IPS DF 6.9 (cell line): ENCODE data around the gene HNRNPH2.

ENCODE experiments used
- DNase-seq: peaks from one replicate; pipeline ENCODE4 v3.0.0-alpha.2; 2013; ENCODE audit warnings: low read depth, low spot score
- H3K27ac ChIP-seq: one replicate; pipeline ENCODE4 v1.5.1; 2013; ENCODE audit warnings: low read length, control low read depth
- H3K27me3 ChIP-seq: 2 replicates; pipeline ENCODE4 v1.6.1; 2013; ENCODE audit warnings: mild to moderate bottlenecking, low read length; ENCODE audit not compliant: control insufficient read depth, insufficient read depth
- H3K36me3 ChIP-seq: 2 replicates; pipeline ENCODE4 v1.6.1; 2013; ENCODE audit warnings: low read length; ENCODE audit not compliant: control insufficient read depth, insufficient read depth
- H3K4me1 ChIP-seq: 2 replicates; pipeline ENCODE4 v1.6.1; 2013; ENCODE audit warnings: low read length; ENCODE audit not compliant: control insufficient read depth, insufficient read depth
- H3K4me3 ChIP-seq: 2 replicates; pipeline ENCODE4 v1.5.1; 2013; ENCODE audit warnings: mild to moderate bottlenecking, low read length
- H3K9me3 ChIP-seq: 2 replicates; pipeline ENCODE4 v1.6.1; 2013; ENCODE audit warnings: low read length, inconsistent platforms; ENCODE audit not compliant: control insufficient read depth, insufficient read depth
- WGBS: extraction: QIAGEN DNeasy Blood & Tissue Kit; methylation state at CpG from one replicate; pipeline ENCODE4 v1.1.7; 2013; ENCODE audit warnings: mixed read lengths, missing lambda C conversion rate; ENCODE audit not compliant: insufficient read length, insufficient coverage; 5-methylcytosine and 5-hydroxymethylcytosine counted together

HNRNPH2 gene

DNA sequence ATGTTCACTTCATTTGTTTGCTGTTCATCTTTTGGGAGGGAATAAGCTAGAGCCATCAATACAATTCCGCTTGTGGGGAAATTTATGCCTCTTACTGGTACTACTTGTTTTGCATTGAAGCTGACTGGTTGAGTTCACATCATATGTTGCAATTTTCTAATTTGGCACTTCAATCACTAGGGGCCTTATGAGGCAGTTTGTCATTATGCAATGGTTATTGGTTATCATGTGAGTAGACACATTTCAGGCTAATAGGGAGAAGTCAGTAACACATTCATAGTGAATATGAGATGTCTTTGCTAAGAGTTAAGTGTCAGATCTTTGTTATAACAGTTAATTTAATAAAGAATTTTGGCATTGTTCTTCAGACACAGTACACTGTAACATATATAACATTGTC is 12.2 kb upstream of the HNRNPH2 start:
- DNase-seq: no peak
- no peaks in the 10 kb centered on the region for H3K4me1 ChIP-seq
- no peaks in the 10 kb centered on the region for H3K27me3 ChIP-seq
- no peaks in the 10 kb centered on the region for H3K9me3 ChIP-seq
- peaks cover 15% of the 10 kb centered on the region; the same call in 1 of the 2 replicates for H3K36me3 ChIP-seq
- no peak overlapping the region for H3K4me3 ChIP-seq
- WGBS: no CpG with 5 or more reads among the region's 1 CpG
- H3K27ac ChIP-seq: no peak overlapping the region

DNA sequence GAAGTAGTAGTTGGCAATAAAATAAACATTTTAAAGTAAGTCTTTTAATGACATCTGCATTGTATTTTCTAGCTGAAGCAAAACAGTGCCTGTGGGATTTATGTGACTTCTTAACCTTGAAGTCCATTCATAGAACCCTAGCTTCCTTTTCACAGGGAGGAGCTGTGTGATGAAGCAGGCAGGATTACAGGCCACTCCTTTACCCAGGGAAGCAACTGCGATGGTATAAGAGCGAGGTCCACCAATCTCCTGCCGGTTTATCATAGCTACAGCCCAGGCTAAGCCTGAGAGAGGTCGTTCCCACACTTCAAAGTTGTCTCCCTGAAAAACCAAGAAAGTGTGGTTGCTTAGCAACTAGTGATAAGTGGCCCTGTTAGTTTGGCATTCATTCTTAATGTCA is 10.2 kb upstream of the HNRNPH2 start:
- no CpG with 5 or more reads among the region's 4 CpGs for WGBS
- no peaks in the 10 kb centered on the region for H3K4me1 ChIP-seq
- H3K4me3 ChIP-seq: no peak overlapping the region
- H3K27me3 ChIP-seq: no peaks in the 10 kb centered on the region
- no peak for DNase-seq
- peaks cover 5% of the 10 kb centered on the region; the same call in 1 of the 2 replicates for H3K36me3 ChIP-seq
- H3K27ac ChIP-seq: no peak overlapping the region
- no peaks in the 10 kb centered on the region for H3K9me3 ChIP-seq

DNA sequence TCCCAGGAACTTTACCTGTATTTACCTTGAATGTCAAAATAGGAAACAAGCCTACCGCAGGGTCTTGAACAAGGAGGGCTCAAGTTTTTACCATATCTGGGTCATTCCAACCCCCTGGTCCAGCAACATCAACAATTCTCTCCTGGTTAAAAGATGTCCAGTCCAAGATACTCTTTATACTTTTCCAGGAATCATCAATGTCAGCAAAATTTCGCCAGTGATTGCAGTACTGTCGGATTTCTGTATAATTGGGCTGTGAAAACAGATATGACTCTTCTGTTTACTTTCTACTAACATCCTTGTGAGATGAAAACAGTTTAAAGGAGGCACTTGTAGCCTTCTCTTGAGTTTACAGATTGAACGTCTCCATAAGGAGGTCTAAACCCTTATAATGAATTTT is 9.3 kb upstream of the HNRNPH2 start:
- Histone ChIP-seq H3K4me3 (no peak overlapping the region), H3K36me3 (peaks cover 3% of the 10 kb centered on the region; the same call in 1 of the 2 replicates), H3K9me3 (no peaks in the 10 kb centered on the region), H3K27me3 (no peaks in the 10 kb centered on the region), H3K27ac (no peak overlapping the region), H3K4me1 (no peaks in the 10 kb centered on the region)
- DNase-seq: no peak
- no CpG with 5 or more reads among the region's 4 CpGs for WGBS

DNA sequence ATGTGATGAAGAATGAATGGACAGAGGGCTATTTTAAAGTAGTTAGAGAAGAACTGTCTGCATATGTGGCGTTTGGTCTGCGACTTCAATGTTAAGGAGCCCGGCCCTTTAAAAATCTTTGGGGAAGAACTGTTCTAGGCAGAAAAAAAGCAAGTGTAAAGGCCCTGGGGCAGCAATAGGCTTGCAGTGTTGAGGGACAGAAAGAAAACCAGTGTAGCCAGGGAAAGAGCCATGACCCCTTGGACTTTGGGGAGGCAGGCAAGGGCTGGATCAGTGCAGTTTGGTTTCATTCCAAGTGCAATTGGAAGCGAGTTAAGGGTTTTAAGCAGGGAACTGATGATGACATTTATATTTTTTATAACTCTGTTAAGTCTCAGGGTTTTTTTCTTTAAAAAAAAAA is 8.2 kb upstream of the HNRNPH2 start:
- WGBS: no CpG with 5 or more reads among the region's 4 CpGs
- H3K27ac ChIP-seq: no peak overlapping the region
- no peaks in the 10 kb centered on the region for H3K27me3 ChIP-seq
- DNase-seq: no peak
- H3K9me3 ChIP-seq: no peaks in the 10 kb centered on the region
- no peaks in the 10 kb centered on the region for H3K4me1 ChIP-seq
- peaks cover 3% of the 10 kb centered on the region; the same call in 1 of the 2 replicates for H3K36me3 ChIP-seq
- H3K4me3 ChIP-seq: no peak overlapping the region

DNA sequence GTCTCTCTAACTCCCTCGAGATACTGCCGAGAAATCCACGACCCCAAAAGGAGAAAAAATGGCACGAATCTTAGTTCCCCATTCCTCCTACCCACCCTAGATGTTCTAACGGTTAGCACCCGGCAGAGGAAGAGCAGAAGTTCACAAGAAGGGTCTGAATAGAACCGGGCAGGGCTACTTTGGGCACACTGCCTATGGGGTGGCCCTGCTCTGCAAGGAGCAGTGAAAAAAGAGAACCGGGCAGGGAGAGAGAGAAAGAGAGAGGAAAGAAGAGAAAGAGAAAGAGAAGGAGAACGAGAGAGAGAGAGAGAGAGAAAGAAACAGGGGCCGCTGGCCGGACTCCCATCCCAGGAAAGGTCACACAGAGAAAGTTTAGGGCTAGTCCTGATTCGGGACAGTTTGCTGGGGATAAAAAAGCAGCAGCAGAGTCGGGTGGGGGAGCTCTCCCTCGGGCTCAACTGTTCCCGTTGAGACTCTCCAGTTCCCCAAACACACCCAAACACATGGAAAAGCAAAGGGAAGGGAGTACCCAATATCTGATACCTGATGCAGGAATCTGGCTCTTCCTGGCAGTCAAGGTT is 765 bp upstream of the HNRNPH2 start:
- DNase-seq: no peak
- Histone ChIP-seq H3K36me3 (peaks cover 5% of the 10 kb centered on the region; the same call in 1 of the 2 replicates), H3K4me3 (peak overlapping the region; percentile 51; the same call in 1 of the 2 replicates), H3K27ac (no peak overlapping the region), H3K9me3 (no peaks in the 10 kb centered on the region), H3K27me3 (no peaks in the 10 kb centered on the region), H3K4me1 (no peaks in the 10 kb centered on the region)
- no CpG with 5 or more reads among the region's 15 CpGs for WGBS

DNA sequence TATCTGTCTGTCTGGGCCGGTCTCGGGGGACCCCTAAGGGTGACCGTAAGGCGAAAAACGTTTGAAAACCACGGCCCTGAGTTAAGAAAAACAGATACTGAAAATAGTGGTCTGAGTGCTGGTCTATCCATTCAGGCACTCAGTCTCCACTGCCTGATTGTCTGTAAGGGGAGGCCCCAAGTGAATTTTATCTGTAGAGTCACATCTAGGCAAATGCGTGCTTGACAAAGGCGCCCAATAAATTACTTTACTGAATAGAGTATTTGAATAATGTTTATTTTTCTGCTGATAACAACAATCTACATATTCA is 465 bp downstream of the HNRNPH2 start:
- DNase-seq: no peak
- no CpG with 5 or more reads among the region's 8 CpGs for WGBS

DNA sequence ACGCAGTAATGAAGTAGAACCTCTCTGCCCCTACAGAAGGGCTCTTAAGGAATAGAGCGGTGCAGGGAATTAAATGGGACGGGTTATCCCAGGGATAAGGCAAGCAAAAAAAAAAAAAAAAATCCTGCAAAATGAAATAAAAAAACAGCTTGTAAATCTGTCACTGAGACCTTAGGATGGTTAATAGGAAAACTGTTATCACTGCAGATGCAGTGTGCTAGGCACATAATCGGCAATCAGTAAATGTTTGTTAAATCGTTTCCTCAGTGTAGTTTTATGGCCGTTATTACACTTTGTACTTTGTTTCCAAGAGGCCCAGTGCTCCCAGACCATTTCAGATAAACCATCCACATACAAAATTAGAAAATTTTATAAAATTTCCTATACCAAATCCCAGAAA is 1.0 kb downstream of the HNRNPH2 start:
- no peaks in the 10 kb centered on the region for H3K4me1 ChIP-seq
- no peaks in the 10 kb centered on the region for H3K9me3 ChIP-seq
- no peak overlapping the region for H3K27ac ChIP-seq
- DNase-seq: no peak
- H3K36me3 ChIP-seq: peaks cover 8% of the 10 kb centered on the region; the same call in 1 of the 2 replicates
- peak overlapping the region; percentile 17; the same call in 1 of the 2 replicates for H3K4me3 ChIP-seq
- no peaks in the 10 kb centered on the region for H3K27me3 ChIP-seq
- WGBS: no CpG with 5 or more reads among the region's 6 CpGs

More for the DNA sequence above, 465 bp downstream of the HNRNPH2 start:
- H3K27me3 ChIP-seq: no peaks in the 10 kb centered on the region
- peak overlapping the region; percentile 51; the same call in 1 of the 2 replicates for H3K4me3 ChIP-seq
- peaks cover 8% of the 10 kb centered on the region; the same call in 1 of the 2 replicates for H3K36me3 ChIP-seq
- no peak overlapping the region for H3K27ac ChIP-seq
- H3K4me1 ChIP-seq: no peaks in the 10 kb centered on the region
- no peaks in the 10 kb centered on the region for H3K9me3 ChIP-seq

DNA sequence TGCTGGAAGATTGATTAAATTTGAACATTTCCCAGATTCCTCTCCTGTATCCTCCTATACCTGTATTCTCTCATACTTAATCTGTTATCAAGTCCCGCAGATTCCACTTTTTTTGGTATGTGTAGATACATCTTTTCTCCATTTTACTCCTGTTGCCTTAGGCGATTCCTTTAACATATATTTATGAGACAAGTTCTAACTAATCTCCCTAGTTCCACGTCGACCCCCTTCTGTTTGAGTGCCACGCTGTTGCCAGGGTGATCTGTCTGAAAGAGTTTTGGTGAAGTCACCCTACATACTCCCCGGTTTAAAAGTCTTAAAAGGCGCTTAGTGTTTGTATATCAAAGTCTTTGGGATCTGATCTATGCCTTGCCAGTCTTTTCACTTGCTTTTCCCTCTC is 2.4 kb downstream of the HNRNPH2 start:
- no peak for DNase-seq
- H3K4me1 ChIP-seq: no peaks in the 10 kb centered on the region; the same call in 1 of the 2 replicates
- peaks cover 8% of the 10 kb centered on the region; the same call in 1 of the 2 replicates for H3K36me3 ChIP-seq
- H3K27me3 ChIP-seq: no peaks in the 10 kb centered on the region
- WGBS: no CpG with 5 or more reads among the region's 7 CpGs
- H3K4me3 ChIP-seq: no peak overlapping the region
- no peaks in the 10 kb centered on the region for H3K9me3 ChIP-seq
- no peak overlapping the region for H3K27ac ChIP-seq

DNA sequence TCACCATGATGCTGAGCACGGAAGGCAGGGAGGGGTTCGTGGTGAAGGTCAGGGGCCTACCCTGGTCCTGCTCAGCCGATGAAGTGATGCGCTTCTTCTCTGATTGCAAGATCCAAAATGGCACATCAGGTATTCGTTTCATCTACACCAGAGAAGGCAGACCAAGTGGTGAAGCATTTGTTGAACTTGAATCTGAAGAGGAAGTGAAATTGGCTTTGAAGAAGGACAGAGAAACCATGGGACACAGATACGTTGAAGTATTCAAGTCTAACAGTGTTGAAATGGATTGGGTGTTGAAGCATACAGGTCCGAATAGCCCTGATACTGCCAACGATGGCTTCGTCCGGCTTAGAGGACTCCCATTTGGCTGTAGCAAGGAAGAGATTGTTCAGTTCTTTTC is 4.0 kb downstream of the HNRNPH2 start:
- H3K9me3 ChIP-seq: no peaks in the 10 kb centered on the region
- no peak overlapping the region for H3K4me3 ChIP-seq
- H3K27ac ChIP-seq: no peak overlapping the region
- no CpG with 5 or more reads among the region's 10 CpGs for WGBS
- no peak for DNase-seq
- H3K27me3 ChIP-seq: no peaks in the 10 kb centered on the region
- peaks cover 2% of the 10 kb centered on the region; the same call in 1 of the 2 replicates for H3K4me1 ChIP-seq
- peaks cover 8% of the 10 kb centered on the region; the same call in 1 of the 2 replicates for H3K36me3 ChIP-seq

DNA sequence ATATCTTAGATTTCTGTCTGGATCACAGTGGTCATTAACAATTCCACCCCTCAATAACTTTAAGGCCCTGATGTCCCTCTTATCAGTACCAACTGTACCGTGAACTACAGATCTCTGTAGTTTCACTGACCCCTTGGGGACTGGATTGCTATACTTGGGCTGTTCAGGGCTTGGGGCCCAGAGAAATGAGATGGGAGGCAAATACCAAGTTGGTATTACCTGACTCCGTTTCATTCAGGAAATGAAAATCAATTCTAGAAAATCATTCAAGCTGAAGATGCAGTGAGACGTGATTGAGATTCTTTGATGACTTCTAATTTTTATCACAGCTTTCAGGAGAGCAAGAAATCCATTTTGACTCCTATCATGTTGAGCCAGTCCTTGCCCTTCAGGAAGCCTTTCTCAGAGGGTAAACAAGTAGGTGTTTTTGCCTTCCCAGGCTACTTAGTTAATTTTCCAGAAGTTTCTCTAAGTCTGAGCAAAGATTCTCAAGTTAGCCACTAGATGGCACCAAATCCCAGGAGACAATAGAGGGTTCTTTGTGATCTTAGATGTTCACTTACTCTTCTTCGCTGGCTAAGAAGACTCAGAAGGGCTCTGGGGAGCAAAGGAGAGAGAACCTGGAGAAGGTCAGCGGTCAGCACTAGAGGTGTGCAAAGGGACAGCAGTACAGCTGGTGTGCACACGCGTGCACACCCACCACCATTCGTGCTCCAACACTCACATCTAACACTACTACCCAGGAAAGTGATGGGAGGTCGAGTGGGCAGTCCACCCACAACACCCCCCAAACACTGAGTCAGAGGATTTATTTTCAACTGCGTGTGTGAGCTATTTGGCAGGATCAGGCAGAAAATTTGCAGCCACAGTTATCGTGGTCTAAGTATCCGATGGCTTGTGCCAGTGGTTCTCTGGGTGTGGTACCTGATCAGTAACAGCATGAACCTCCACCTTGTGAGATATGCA is 7.4 kb downstream of the HNRNPH2 start:
- H3K36me3 ChIP-seq: peaks cover 8% of the 10 kb centered on the region; the same call in 1 of the 2 replicates
- WGBS: no CpG with 5 or more reads among the region's 12 CpGs
- H3K27ac ChIP-seq: no peak overlapping the region
- no peak for DNase-seq
- peaks cover 2% of the 10 kb centered on the region; the same call in 1 of the 2 replicates for H3K4me1 ChIP-seq
- no peak overlapping the region for H3K4me3 ChIP-seq
- H3K9me3 ChIP-seq: no peaks in the 10 kb centered on the region
- no peaks in the 10 kb centered on the region for H3K27me3 ChIP-seq
